Activated T-helper 17 cell treated with anti-CD3 and anti-CD28 coated beads, Interleukin-2, amount 50 U/mL, for 72 hours (primary cell): ENCODE results near the gene GON7. TPM values are rescaled to one million over a fixed set of nuclear protein-coding genes. Genes with fewer than 3 reads are reported as not detected.
A peak's percentile ranks its signal among the peaks of the same experiment; 100 is the strongest.

Source experiments
- ATAC-seq: fragments of 150-1000 bp; cut with Tn5 transposase; replicated peaks from 2 replicates; pipeline ENCODE4 v1.10.0; 2021; ENCODE audit warnings: mild to moderate bottlenecking, moderate library complexity
- H3K27ac Mint-ChIP-seq: one replicate; pipeline ENCODE4 v1.8.0; 2022; ENCODE audit warnings: mixed read lengths
- H3K27me3 Mint-ChIP-seq: one replicate; pipeline ENCODE4 v1.8.0; 2022; ENCODE audit warnings: mixed read lengths
- H3K36me3 Mint-ChIP-seq: one replicate; pipeline ENCODE4 v1.8.0; 2022; ENCODE audit warnings: low read depth, mild to moderate bottlenecking, mixed read lengths
- H3K4me1 Mint-ChIP-seq: one replicate; pipeline ENCODE4 v1.8.0; 2022; ENCODE audit warnings: mixed read lengths
- H3K4me3 Mint-ChIP-seq: one replicate; pipeline ENCODE4 v1.8.0; 2022; ENCODE audit warnings: mild to moderate bottlenecking, mixed read lengths
- H3K9me3 Mint-ChIP-seq: one replicate; pipeline ENCODE4 v1.8.0; 2022; ENCODE audit warnings: mixed read lengths
- total RNA-seq, 2 donors: library from RNA; stranded (reverse); gene quantifications; one replicate each; pipeline ENCODE4 v1.2.3, GENCODE V29; 2022

The GON7 gene
- total RNA-seq, 2 donors from 2014 or later, result 6.1 to 21.8 TPM

- peaks cover 95% of the 10 kb centered on the region for H3K36me3 Mint-ChIP-seq
- ATAC-seq, result no peak
- no peak overlapping the region for H3K4me3 Mint-ChIP-seq
- no peak overlapping the region for H3K27ac Mint-ChIP-seq
- no peaks in the 10 kb centered on the region for H3K27me3 Mint-ChIP-seq
- H3K4me1 Mint-ChIP-seq, result no peaks in the 10 kb centered on the region
- H3K9me3 Mint-ChIP-seq, result no peaks in the 10 kb centered on the region
Observed at GRCh38 chr14:93220509-93220908, 13.6 kb upstream of the GON7 start.

GRCh38 chr14:93219103-93219726 is 12.3 kb upstream of the GON7 start:
- peak; percentile 77 for ATAC-seq
- peaks cover 95% of the 10 kb centered on the region for H3K36me3 Mint-ChIP-seq
- H3K4me3 Mint-ChIP-seq, result no peak overlapping the region
- no peaks in the 10 kb centered on the region for H3K9me3 Mint-ChIP-seq
- no peaks in the 10 kb centered on the region for H3K4me1 Mint-ChIP-seq
- no peaks in the 10 kb centered on the region for H3K27me3 Mint-ChIP-seq
- H3K27ac Mint-ChIP-seq, result no peak overlapping the region

GRCh38 chr14:93214598-93214997 is 7.7 kb upstream of the GON7 start:
- Mint-ChIP-seq H3K4me3 (no peak overlapping the region), H3K27ac (no peak overlapping the region), H3K4me1 (no peaks in the 10 kb centered on the region), H3K9me3 (no peaks in the 10 kb centered on the region), H3K27me3 (no peaks in the 10 kb centered on the region), H3K36me3 (peaks cover 99% of the 10 kb centered on the region)
- no peak for ATAC-seq

- Mint-ChIP-seq H3K27me3 (no peaks in the 10 kb centered on the region), H3K36me3 (peaks cover 92% of the 10 kb centered on the region), H3K9me3 (no peaks in the 10 kb centered on the region), H3K27ac (no peak overlapping the region), H3K4me1 (peaks cover 9% of the 10 kb centered on the region), H3K4me3 (no peak overlapping the region)
- ATAC-seq, result no peak
Observed at GRCh38 chr14:93212432-93212831, 5.6 kb upstream of the GON7 start.

- Mint-ChIP-seq H3K9me3 (no peaks in the 10 kb centered on the region), H3K27me3 (no peaks in the 10 kb centered on the region), H3K36me3 (peaks cover 61% of the 10 kb centered on the region), H3K4me3 (peak overlapping the region; percentile 73), H3K27ac (peak overlapping the region; percentile 98), H3K4me1 (peaks cover 20% of the 10 kb centered on the region)
- ATAC-seq, result peak; percentile 37
Observed at GRCh38 chr14:93207468-93208308, 823 bp upstream of the GON7 start.

GRCh38 chr14:93201155-93201704 is 5.6 kb downstream of the GON7 start:
- H3K27ac Mint-ChIP-seq, result no peak overlapping the region
- H3K36me3 Mint-ChIP-seq, result peaks cover 23% of the 10 kb centered on the region
- ATAC-seq, result no peak
- H3K4me3 Mint-ChIP-seq, result no peak overlapping the region
- peaks cover 11% of the 10 kb centered on the region for H3K4me1 Mint-ChIP-seq
- no peaks in the 10 kb centered on the region for H3K27me3 Mint-ChIP-seq
- H3K9me3 Mint-ChIP-seq, result no peaks in the 10 kb centered on the region

- H3K9me3 Mint-ChIP-seq, result no peaks in the 10 kb centered on the region
- H3K36me3 Mint-ChIP-seq, result peaks cover 23% of the 10 kb centered on the region
- H3K4me3 Mint-ChIP-seq, result no peak overlapping the region
- no peak for ATAC-seq
- peaks cover 11% of the 10 kb centered on the region for H3K4me1 Mint-ChIP-seq
- H3K27me3 Mint-ChIP-seq, result no peaks in the 10 kb centered on the region
- H3K27ac Mint-ChIP-seq, result no peak overlapping the region
Observed at GRCh38 chr14:93200553-93200952, 6.3 kb downstream of the GON7 start.

GRCh38 chr14:93199031-93199430 is 7.8 kb downstream of the GON7 start:
- Mint-ChIP-seq H3K27me3 (no peaks in the 10 kb centered on the region), H3K36me3 (peaks cover 17% of the 10 kb centered on the region), H3K9me3 (no peaks in the 10 kb centered on the region), H3K4me3 (no peak overlapping the region), H3K27ac (no peak overlapping the region), H3K4me1 (peaks cover 3% of the 10 kb centered on the region)
- ATAC-seq, result no peak

- peaks cover 3% of the 10 kb centered on the region for H3K4me1 Mint-ChIP-seq
- H3K36me3 Mint-ChIP-seq, result peaks cover 12% of the 10 kb centered on the region
- no peak overlapping the region for H3K4me3 Mint-ChIP-seq
- H3K9me3 Mint-ChIP-seq, result no peaks in the 10 kb centered on the region
- H3K27me3 Mint-ChIP-seq, result no peaks in the 10 kb centered on the region
- no peak for ATAC-seq
- H3K27ac Mint-ChIP-seq, result no peak overlapping the region
Observed at GRCh38 chr14:93195316-93195999, 11.4 kb downstream of the GON7 start.

- peaks cover 59% of the 10 kb centered on the region for H3K36me3 Mint-ChIP-seq
- no peak overlapping the region for H3K27ac Mint-ChIP-seq
- H3K27me3 Mint-ChIP-seq, result no peaks in the 10 kb centered on the region
- no peak for ATAC-seq
- H3K9me3 Mint-ChIP-seq, result no peaks in the 10 kb centered on the region
- H3K4me3 Mint-ChIP-seq, result peak overlapping the region; percentile 91
- peaks cover 30% of the 10 kb centered on the region for H3K4me1 Mint-ChIP-seq
Observed at GRCh38 chr14:93186956-93187355, 19.9 kb downstream of the GON7 start.

- no peak for ATAC-seq
- Mint-ChIP-seq H3K36me3 (peaks cover 63% of the 10 kb centered on the region), H3K27me3 (no peaks in the 10 kb centered on the region), H3K4me1 (peaks cover 34% of the 10 kb centered on the region), H3K27ac (peak overlapping the region; percentile 43), H3K4me3 (peak overlapping the region; percentile 91), H3K9me3 (no peaks in the 10 kb centered on the region)
Observed at GRCh38 chr14:93186466-93186865, 20.4 kb downstream of the GON7 start.

- no peak for ATAC-seq
- Mint-ChIP-seq H3K4me1 (peaks cover 34% of the 10 kb centered on the region), H3K36me3 (peaks cover 58% of the 10 kb centered on the region), H3K27ac (peak overlapping the region; percentile 88), H3K4me3 (peak overlapping the region; percentile 91), H3K27me3 (no peaks in the 10 kb centered on the region), H3K9me3 (no peaks in the 10 kb centered on the region)
Observed at GRCh38 chr14:93185349-93185720, 21.5 kb downstream of the GON7 start.

- H3K4me1 Mint-ChIP-seq, result peaks cover 34% of the 10 kb centered on the region
- H3K36me3 Mint-ChIP-seq, result peaks cover 52% of the 10 kb centered on the region
- H3K27me3 Mint-ChIP-seq, result no peaks in the 10 kb centered on the region
- peak within 1 kb of the TSS; percentile 91 for H3K4me3 Mint-ChIP-seq
- H3K27ac Mint-ChIP-seq, result peak within 1 kb of the TSS; percentile 90
- peak; percentile 91 for ATAC-seq
- H3K9me3 Mint-ChIP-seq, result no peaks in the 10 kb centered on the region
Observed at GRCh38 chr14:93184391-93185348, 22.2 kb downstream of the GON7 start, which contains the start of the genes LYSET and MOAP1. Gene LYSET, plus strand, starts transcription at chr14:93185317. Its CDS starts 89 bp downstream, at chr14:93185406. Gene MOAP1, minus strand, starts transcription at chr14:93184897. Its CDS starts 655 bp downstream, at chr14:93184242.
